Thyroid gland (tissue), 4 donors: ENCODE measurements around the gene CDC27.

Experiments
- POLR2A ChIP-seq, 2 donors: fragments of 450-650 bp; IDR thresholded peaks; one replicate each; pipeline ENCODE4 v1.6.1; 2017; ENCODE audit warnings: antibody characterized with exemption in 2 of 2, mild to moderate bottlenecking in 2 of 2, moderate library complexity in 1 of 2
- TF ChIP-seq, protein P1 (sequence below), 6 experiments: fragments of 200-600 bp in 3 of 6; fragments of 450-650 bp in 3 of 6; sonication (generic) in 3 of 6; IDR thresholded peaks; one replicate each; pipeline ENCODE4 v1.5.1; 2016 to 2019; ENCODE audit warnings: antibody characterized with exemption in 6 of 6, mild to moderate bottlenecking in 2 of 6, inconsistent platforms in 1 of 6, moderate library complexity in 1 of 6

DNA sequence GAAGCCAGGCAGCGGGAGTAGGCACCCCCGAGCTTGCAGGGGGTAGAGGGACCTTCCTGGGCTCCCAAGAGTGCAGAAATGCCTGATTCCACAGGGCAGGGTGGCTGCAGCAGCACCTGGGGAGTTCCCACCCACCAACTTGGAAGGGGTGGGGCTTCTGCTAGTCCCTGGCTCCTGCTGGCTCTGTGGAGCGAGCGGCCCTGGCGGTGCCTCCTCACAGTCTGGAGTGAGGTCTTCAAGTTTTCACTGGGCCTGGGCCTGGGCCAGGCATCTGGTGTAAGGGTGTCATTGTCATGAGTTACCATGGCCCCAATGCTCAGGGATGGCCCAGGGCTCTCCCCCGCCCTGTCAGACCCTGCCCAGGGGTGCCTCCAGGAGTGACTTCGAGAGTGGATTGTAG lies 48.7 kb upstream of the CDC27 start:
- TF ChIP-seq, protein P1, sequence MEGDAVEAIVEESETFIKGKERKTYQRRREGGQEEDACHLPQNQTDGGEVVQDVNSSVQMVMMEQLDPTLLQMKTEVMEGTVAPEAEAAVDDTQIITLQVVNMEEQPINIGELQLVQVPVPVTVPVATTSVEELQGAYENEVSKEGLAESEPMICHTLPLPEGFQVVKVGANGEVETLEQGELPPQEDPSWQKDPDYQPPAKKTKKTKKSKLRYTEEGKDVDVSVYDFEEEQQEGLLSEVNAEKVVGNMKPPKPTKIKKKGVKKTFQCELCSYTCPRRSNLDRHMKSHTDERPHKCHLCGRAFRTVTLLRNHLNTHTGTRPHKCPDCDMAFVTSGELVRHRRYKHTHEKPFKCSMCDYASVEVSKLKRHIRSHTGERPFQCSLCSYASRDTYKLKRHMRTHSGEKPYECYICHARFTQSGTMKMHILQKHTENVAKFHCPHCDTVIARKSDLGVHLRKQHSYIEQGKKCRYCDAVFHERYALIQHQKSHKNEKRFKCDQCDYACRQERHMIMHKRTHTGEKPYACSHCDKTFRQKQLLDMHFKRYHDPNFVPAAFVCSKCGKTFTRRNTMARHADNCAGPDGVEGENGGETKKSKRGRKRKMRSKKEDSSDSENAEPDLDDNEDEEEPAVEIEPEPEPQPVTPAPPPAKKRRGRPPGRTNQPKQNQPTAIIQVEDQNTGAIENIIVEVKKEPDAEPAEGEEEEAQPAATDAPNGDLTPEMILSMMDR (IDR thresholded peaks at IDR 0.05) = no peak
- TF ChIP-seq POLR2A (IDR thresholded peaks at IDR 0.05) = no peak
